SK-N-SH treated with all-trans-retinoic acid at 6 μM for 48 hours (cell line): ENCODE results near the gene RNF144A.

Experiments
- ATAC-seq: fragments of 200-7000 bp; cut with Tn5 transposase; 3 replicates; pipeline ENCODE4 v1.9.1; 2020; ENCODE audit warnings: mild to moderate bottlenecking, moderate library complexity
- ARNTL ChIP-seq: fragments of 450-650 bp; formaldehyde crosslinking; IDR thresholded peaks from 2 replicates; pipeline ENCODE4 v1.5.0; 2020; ENCODE audit warnings: low read depth, mild to moderate bottlenecking, moderate library complexity, borderline replicate concordance
- BACH2 ChIP-seq: fragments of 250-450 bp; sonication (Bioruptor Pico); IDR thresholded peaks from 2 replicates; pipeline ENCODE4 v1.9.0; 2021; ENCODE audit warnings: mild to moderate bottlenecking, borderline replicate concordance
- CREB5 ChIP-seq: fragments of 250-450 bp; sonication (Bioruptor Pico); IDR thresholded peaks from 2 replicates; pipeline ENCODE4 v1.5.1; 2020; ENCODE audit warnings: low read depth, mild to moderate bottlenecking, moderate library complexity
- CSDC2 ChIP-seq: fragments of 250-450 bp; sonication (Bioruptor Pico); IDR thresholded peaks from 2 replicates; pipeline ENCODE4 v1.5.0; 2020; ENCODE audit warnings: mild to moderate bottlenecking, moderate library complexity
- CSRNP3 ChIP-seq: fragments of 250-450 bp; sonication (Bioruptor Pico); IDR thresholded peaks from 2 replicates; pipeline ENCODE4 v1.5.1; 2021; ENCODE audit warnings: mild to moderate bottlenecking, moderate library complexity
- ESRRG ChIP-seq: fragments of 250-450 bp; sonication (Bioruptor Pico); IDR thresholded peaks from 2 replicates; pipeline ENCODE4 v1.6.1; 2021; ENCODE audit warnings: mild to moderate bottlenecking
- GLIS3 ChIP-seq: fragments of 250-450 bp; sonication (Bioruptor Pico); IDR thresholded peaks from 2 replicates; pipeline ENCODE4 v1.5.0; 2020; ENCODE audit warnings: mild to moderate bottlenecking, moderate library complexity
- PATZ1 ChIP-seq: fragments of 250-450 bp; sonication (Bioruptor Pico); IDR thresholded peaks from 2 replicates; pipeline ENCODE4 v1.8.0; 2020; ENCODE audit warnings: mild to moderate bottlenecking, moderate library complexity, borderline replicate concordance
- POU6F1 ChIP-seq: fragments of 250-450 bp; sonication (Bioruptor Pico); IDR thresholded peaks from 2 replicates; pipeline ENCODE4 v1.8.0; 2021; ENCODE audit warnings: low read depth, mild to moderate bottlenecking, moderate library complexity, borderline replicate concordance
- PPARA ChIP-seq: fragments of 250-450 bp; sonication (Bioruptor Pico); IDR thresholded peaks from 2 replicates; pipeline ENCODE4 v1.5.0; 2020; ENCODE audit warnings: mild to moderate bottlenecking, borderline replicate concordance
- RARB ChIP-seq: fragments of 250-450 bp; sonication (Bioruptor Pico); IDR thresholded peaks from 2 replicates; pipeline ENCODE4 v1.8.0; 2021; ENCODE audit warnings: mild to moderate bottlenecking, moderate library complexity
- SNAI2 ChIP-seq: fragments of 250-450 bp; sonication (Bioruptor Pico); IDR thresholded peaks from 2 replicates; pipeline ENCODE4 v1.5.0; 2020; ENCODE audit warnings: mild to moderate bottlenecking, moderate library complexity
- TOX ChIP-seq: fragments of 250-450 bp; sonication (Bioruptor Pico); IDR thresholded peaks from 2 replicates; pipeline ENCODE4 v1.8.0; 2021; ENCODE audit warnings: mild to moderate bottlenecking, moderate library complexity, borderline replicate concordance
- TSHZ2 ChIP-seq: fragments of 250-450 bp; sonication (Bioruptor Pico); IDR thresholded peaks from 2 replicates; pipeline ENCODE4 v1.5.0; 2020; ENCODE audit warnings: mild to moderate bottlenecking, moderate library complexity
- ZC3H10 ChIP-seq: fragments of 250-450 bp; sonication (Bioruptor Pico); IDR thresholded peaks from 2 replicates; pipeline ENCODE4 v1.5.1; 2021; ENCODE audit warnings: mild to moderate bottlenecking, moderate library complexity
- ZFP3 ChIP-seq: fragments of 250-450 bp; sonication (Bioruptor Pico); IDR thresholded peaks from 2 replicates; pipeline ENCODE4 v1.5.0; 2020; ENCODE audit warnings: mild to moderate bottlenecking, moderate library complexity
- ZFP30 ChIP-seq: fragments of 450-650 bp; formaldehyde crosslinking; IDR thresholded peaks from 2 replicates; pipeline ENCODE4 v1.5.0; 2022; ENCODE audit warnings: mild to moderate bottlenecking, moderate library complexity
- ZNF565 ChIP-seq: fragments of 450-650 bp; formaldehyde crosslinking; conservative IDR thresholded peaks from 2 replicates; pipeline ENCODE4 v1.5.0; 2020; ENCODE audit warnings: low read depth, mild to moderate bottlenecking, moderate library complexity
- ZNF70 ChIP-seq: fragments of 450-650 bp; formaldehyde crosslinking; IDR thresholded peaks from 2 replicates; pipeline ENCODE4 v1.5.0; 2020; ENCODE audit warnings: mild to moderate bottlenecking, moderate library complexity
- ZNF8 ChIP-seq: fragments of 450-650 bp; formaldehyde crosslinking; IDR thresholded peaks from 2 replicates; pipeline ENCODE4 v1.5.0; 2020; ENCODE audit warnings: mild to moderate bottlenecking, moderate library complexity

RNF144A gene

GRCh38 chr2:6879011-6879410 is 38.2 kb upstream of the RNF144A start:
- no peak for TF ChIP-seq ZNF565 (CRISPR knock-in tag)
- TF ChIP-seq ZFP3, result no peak
- TF ChIP-seq ESRRG (CRISPR knock-in tag), result no peak
- TF ChIP-seq GLIS3 (CRISPR knock-in tag), result no peak
- TF ChIP-seq TSHZ2 (CRISPR knock-in tag), result no peak
- TF ChIP-seq BACH2 (CRISPR knock-in tag), result no peak
- TF ChIP-seq SNAI2 (CRISPR knock-in tag), result no peak
- no peak for TF ChIP-seq ZC3H10 (CRISPR knock-in tag)

GRCh38 chr2:6880200-6880733 is 36.9 kb upstream of the RNF144A start:
- TF ChIP-seq TOX (CRISPR knock-in tag) (no peak), ZFP30 (no peak), PPARA (CRISPR knock-in tag) (no peak), PATZ1 (CRISPR knock-in tag) (no peak), GLIS3 (CRISPR knock-in tag) (no peak), ZNF70 (CRISPR knock-in tag) (no peak), SNAI2 (CRISPR knock-in tag) (no peak), ZNF565 (CRISPR knock-in tag) (no peak), CREB5 (CRISPR knock-in tag) (no peak), CSRNP3 (CRISPR knock-in tag) (no peak), ESRRG (CRISPR knock-in tag) (no peak), ZC3H10 (CRISPR knock-in tag) (no peak), POU6F1 (no peak), RARB (CRISPR knock-in tag) (no peak)
- ATAC-seq, result no peak

More at GRCh38 chr2:6879011-6879410, 38.2 kb upstream of the RNF144A start:
- no peak for ATAC-seq

GRCh38 chr2:6881046-6881445 is 36.2 kb upstream of the RNF144A start:
- ATAC-seq, result no peak
- TF ChIP-seq ESRRG (CRISPR knock-in tag), result no peak
- no peak for TF ChIP-seq ZFP30
- TF ChIP-seq TOX (CRISPR knock-in tag), result no peak
- TF ChIP-seq CREB5 (CRISPR knock-in tag), result no peak
- TF ChIP-seq PATZ1 (CRISPR knock-in tag), result no peak
- no peak for TF ChIP-seq GLIS3 (CRISPR knock-in tag)
- no peak for TF ChIP-seq BACH2 (CRISPR knock-in tag)
- TF ChIP-seq ZC3H10 (CRISPR knock-in tag), result no peak
- TF ChIP-seq ARNTL, result no peak
- TF ChIP-seq ZNF70 (CRISPR knock-in tag), result no peak
- no peak for TF ChIP-seq ZNF565 (CRISPR knock-in tag)
- no peak for TF ChIP-seq ZNF8 (CRISPR knock-in tag)
- TF ChIP-seq CSRNP3 (CRISPR knock-in tag), result no peak
- no peak for TF ChIP-seq SNAI2 (CRISPR knock-in tag)
- TF ChIP-seq ZFP3, result no peak
- TF ChIP-seq RARB (CRISPR knock-in tag), result no peak
- no peak for TF ChIP-seq CSDC2 (CRISPR knock-in tag)
